ENCODE measurements around the gene NPM1. TPM values are rescaled to one million over a fixed set of nuclear protein-coding genes. Genes with fewer than 3 reads are reported as not detected.
"Not testable (repeated sequence)": the region's sequence is repeated elsewhere in the genome, so short reads cannot be mapped to it uniquely, and the experiment has no call there.

NPM1 gene
- total RNA-seq, 1 donor from 2014 or later: 184 TPM

DNA sequence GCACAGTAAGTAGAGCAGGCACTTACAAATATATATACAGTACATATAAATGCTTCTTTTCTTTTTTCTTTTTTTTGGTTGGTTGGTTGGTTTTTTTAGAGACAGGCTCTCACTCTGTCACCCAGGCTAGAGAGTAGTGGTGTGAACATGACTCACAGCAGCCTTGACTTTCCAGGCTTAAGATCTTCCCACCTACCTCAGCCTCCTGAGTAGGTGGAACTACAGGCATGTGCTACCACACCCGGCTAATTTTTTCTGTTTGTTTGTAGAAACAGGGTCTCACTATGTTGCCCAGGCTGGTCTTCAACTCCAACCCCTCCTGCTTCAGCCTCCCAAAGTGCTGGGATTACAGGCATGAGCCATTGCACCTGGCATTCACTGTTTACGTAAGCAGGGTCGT is 2.6 kb upstream of the NPM1 start:
- not testable (repeated sequence) for ATAC-seq

GRCh38 chr5:171386006-171386671 is 1.5 kb upstream of the NPM1 start:
- no peak for ATAC-seq
- no peak for DNase-seq (ENCODE audit: low spot score)

More for the DNA sequence above, 2.6 kb upstream of the NPM1 start:
- not testable (repeated sequence) for DNase-seq (ENCODE audit: low spot score)

GRCh38 chr5:171386861-171387344 is 746 bp upstream of the NPM1 start:
- no peak for ATAC-seq
- DNase-seq (ENCODE audit: low spot score): no peak

GRCh38 chr5:171387970-171388815 is 544 bp downstream of the NPM1 start:
- ATAC-seq: peak; percentile 51
- peak; percentile 73 for DNase-seq (ENCODE audit: low spot score)

DNA sequence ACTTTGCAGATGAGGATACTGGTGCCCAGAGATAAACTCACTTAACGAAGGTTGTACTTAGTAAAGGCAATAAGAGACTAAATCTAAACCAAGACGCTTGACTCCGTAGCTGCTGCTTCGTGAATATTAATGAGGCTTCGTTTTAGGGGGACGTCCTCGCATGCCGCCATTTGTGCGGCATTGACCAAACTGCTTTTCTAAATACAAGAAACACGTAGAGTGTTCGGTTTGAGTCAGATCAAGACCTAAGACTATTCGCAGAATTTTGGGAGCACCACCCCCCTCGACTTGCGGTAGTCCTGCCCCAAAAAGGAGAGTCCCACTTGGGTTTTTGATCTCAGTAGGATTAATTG is 1.1 kb downstream of the NPM1 start:
- ATAC-seq: no peak
- no peak for DNase-seq (ENCODE audit: low spot score)

DNA sequence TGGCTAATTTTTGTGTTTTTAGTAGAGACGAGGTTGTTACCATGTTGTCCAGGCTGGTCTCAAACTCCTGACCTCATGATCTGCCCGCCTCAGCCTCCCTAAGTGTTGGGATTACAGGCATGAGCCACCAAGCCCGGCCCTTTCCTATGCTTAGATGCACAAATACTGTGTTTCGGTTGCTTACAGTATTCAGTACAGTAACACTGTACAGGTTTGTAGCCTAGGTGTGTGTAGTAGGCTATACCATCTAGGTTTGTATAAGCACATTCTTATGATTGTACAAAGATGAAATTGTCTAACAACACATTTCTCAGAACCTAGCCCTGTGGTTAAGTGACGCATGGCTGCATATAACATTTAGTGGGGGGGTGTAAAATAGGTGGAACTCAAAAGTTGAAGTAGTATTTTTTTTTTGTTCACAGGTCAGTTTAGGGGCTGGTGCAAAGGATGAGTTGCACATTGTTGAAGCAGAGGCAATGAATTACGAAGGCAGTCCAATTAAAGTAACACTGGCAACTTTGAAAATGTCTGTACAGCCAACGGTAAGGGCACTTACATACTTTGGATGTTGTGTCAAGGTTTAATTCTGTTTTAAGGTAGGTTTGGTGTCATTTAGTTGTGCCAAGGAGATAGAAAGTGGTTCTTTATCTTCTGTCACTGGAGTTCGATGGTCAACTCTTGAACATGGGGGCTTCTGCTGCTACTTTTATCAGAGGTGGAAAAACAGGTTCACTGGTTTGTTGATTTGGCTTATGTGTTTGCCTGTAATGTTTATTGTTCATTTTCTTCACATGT is 3.4 kb downstream of the NPM1 start:
- ATAC-seq (no peak), DNase-seq (ENCODE audit: low spot score) (no peak)

DNA sequence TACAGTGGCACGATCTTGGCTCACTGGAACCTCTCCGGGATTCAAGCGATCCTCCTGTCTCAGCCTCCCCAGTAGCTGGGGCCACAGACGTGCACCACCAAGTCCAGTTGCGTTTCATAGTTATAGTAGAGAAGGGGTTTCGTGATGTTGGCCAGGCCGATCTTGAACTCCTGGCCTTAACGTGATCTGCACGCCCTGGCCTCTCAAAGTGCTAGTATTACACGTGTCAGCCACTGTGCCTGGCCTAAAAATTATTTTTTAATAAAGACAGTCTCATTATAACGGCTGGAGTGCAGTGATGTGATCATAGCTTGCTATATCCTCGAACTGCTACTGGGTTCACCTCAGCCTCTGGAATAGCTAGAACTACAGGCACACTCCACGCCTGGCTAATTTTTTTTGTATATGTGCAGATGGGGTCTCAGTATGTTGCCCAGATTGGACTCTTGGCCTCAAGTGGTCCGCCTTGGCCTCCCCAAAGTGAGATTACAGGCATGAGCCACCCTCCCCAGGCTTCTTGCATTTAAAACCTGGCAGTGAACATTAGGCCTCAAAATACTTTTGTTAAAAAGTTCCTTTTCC is 4.4 kb downstream of the NPM1 start:
- ATAC-seq (no peak), DNase-seq (ENCODE audit: low spot score) (no peak)

DNA sequence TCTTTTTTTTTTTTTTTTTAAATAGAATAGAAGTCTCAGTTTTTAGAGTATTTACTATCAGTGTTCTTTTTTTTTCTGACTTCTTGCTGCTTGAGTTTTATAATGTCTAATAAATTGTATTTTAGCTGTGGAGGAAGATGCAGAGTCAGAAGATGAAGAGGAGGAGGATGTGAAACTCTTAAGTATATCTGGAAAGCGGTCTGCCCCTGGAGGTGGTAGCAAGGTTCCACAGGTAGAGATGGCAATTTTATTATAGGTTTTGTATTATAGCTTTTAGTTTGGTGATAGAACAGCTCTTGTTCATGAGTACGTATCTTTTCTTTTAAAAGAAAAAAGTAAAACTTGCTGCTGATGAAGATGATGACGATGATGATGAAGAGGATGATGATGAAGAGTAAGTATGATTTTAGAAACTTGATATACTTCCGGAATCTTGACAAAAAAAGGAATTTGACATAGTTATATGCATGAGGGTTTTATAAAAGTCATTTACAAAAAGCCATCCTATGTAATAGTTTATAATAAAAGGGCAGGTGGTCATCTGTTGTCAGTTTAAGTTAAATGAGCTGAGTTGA is 5.0 kb downstream of the NPM1 start:
- ATAC-seq (no peak), DNase-seq (ENCODE audit: low spot score) (no peak)

- ATAC-seq (no peak), DNase-seq (ENCODE audit: low spot score) (no peak)
Measured at GRCh38 chr5:171395042-171395441, 7.4 kb downstream of the NPM1 start.

GRCh38 chr5:171396583-171396982 is 8.9 kb downstream of the NPM1 start:
- DNase-seq (ENCODE audit: low spot score); ATAC-seq: not testable (repeated sequence)

DNA sequence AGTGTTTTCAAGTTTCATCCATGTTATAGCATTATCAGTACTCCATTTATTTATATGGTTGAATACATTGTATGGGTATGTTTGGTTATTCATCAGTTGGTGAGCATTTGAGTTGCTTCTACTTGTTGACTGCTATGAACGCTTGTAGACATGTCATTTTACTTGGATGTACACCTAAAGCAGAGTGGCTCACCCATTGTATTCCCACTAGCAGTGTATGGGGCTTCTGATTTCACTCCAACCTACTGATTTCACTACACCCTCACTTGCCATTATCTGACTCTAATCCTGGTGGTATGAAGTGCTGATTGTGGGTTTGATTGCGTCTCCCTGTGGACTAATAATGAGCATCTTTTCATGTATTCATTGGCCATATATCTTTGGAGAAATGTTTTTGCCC is 9.5 kb downstream of the NPM1 start:
- no peak for ATAC-seq
- DNase-seq (ENCODE audit: low spot score): no peak

DNA sequence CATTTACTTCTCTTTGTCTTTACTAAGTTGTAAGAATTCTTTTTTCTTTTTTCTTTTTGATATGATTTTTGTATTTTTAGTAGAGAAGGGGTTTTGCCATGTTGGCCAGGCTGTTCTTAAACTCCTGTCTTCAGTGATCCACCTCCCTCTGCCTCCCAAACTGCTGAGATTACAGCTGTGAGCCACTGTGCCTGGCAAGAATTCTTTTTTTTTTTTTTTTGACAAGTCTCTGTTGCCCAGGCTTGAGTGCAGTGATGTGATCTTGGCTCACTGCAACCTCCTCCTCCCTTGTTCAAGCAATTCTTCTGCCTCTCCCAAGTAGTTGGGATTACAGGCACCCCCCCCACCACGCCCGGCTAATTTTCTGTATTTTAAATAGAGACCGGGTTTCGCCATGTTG is 9.9 kb downstream of the NPM1 start:
- DNase-seq (ENCODE audit: low spot score) (no peak), ATAC-seq (no peak)

- DNase-seq (ENCODE audit: low spot score): not testable (repeated sequence)
Measured at GRCh38 chr5:171398660-171399059, 11.0 kb downstream of the NPM1 start.

GRCh38 chr5:171400169-171400568 is 12.5 kb downstream of the NPM1 start:
- no peak for ATAC-seq
- DNase-seq (ENCODE audit: low spot score): no peak

More at GRCh38 chr5:171398660-171399059, 11.0 kb downstream of the NPM1 start:
- not testable (repeated sequence) for ATAC-seq

GRCh38 chr5:171401167-171401947 is 13.7 kb downstream of the NPM1 start:
- no peak for ATAC-seq

DNA sequence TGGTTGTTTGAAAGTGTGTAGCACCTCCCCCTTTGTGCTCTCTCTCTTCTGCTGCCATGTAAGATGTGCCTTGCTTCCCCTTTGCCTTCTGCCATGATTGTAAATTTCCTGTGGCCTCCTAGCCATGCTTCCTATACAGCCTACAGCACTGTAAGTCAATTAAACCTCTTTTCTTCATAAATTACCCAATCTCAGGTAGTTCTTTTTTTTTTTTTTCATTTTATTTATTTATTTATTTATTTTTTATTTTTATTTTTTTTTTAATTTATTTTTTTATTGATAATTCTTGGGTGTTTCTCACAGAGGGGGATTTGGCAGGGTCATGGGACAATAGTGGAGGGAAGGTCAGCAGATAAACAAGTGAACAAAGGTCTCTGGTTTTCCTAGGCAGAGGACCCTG is 15.1 kb downstream of the NPM1 start:
- not testable (repeated sequence) for DNase-seq (ENCODE audit: low spot score); ATAC-seq

More at GRCh38 chr5:171401167-171401947, 13.7 kb downstream of the NPM1 start:
- no peak for DNase-seq (ENCODE audit: low spot score)

DNA sequence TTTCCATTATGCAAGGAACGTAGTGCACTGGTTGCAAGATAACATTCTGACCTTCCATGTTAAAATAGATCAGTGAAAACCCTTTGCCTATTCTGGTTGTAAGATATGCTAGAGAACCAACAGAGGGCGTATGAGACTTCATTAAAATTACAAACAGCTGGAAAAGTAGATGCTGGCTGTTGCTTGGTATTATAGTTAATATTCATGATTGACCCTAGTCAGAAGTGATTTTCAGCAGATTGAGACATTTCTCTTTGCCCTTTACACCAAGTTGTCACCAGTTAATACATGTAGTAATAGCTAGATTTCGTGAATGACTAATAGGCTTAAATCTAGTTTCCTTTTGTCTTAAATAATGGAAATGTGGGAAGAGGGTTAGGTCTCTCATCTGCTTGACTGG is 18.0 kb downstream of the NPM1 start:
- ATAC-seq: no peak
- DNase-seq (ENCODE audit: low spot score): no peak

- ATAC-seq: no peak
- DNase-seq (ENCODE audit: low spot score): no peak
Measured at GRCh38 chr5:171407234-171407633, 19.6 kb downstream of the NPM1 start.
